Measurements from ENCODE around the gene NUP50. TPM values are rescaled to one million over a fixed set of nuclear protein-coding genes. Genes with fewer than 3 reads are reported as not detected.

Gene NUP50
- total RNA-seq, 1 experiment from 2014 or later, result 134 TPM

DNA sequence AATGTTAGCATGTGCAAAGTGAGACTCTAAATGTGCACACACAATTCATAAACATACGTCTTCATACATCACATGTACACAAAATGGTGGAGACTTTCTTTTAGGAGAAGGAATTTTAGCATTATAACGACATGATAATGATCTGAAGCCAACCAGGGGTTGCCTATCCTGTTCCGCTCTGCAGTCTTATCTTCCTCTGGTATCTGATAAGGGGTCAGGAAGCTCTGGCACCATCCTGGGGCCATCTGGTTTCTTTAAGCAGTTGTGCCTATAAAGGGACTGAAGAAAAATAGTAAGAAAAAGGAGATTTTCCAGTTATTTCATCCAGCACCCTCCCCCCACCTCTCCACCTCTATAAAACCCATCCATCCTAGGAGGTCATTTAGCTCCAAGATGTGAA lies 5.8 kb upstream of the NUP50 start:
- DNase-seq, result no peak
- Mint-ChIP-seq H3K36me3 (ENCODE audit: insufficient read depth in 1 of 3, low read depth in 3 of 3) (peaks cover 10 to 20% (median 19%) of the 10 kb centered on the region in 3 experiments; a peak in 5 of 7 replicates), H3K9me3 (no peaks in the 10 kb centered on the region), H3K4me3 (no peak overlapping the region), H3K27me3 (ENCODE audit: low read depth) (no peaks in the 10 kb centered on the region), H3K4me1 (peaks cover 18 to 25% of the 10 kb centered on the region in 2 experiments), H3K27ac (no peak overlapping the region)
- H3K4ac ChIP-seq (ENCODE audit: low read depth, low read length), result no peak overlapping the region
- no peaks in the 10 kb centered on the region for H3K27me3 ChIP-seq (ENCODE audit: insufficient read depth, low read length)
- H3K9me3 ChIP-seq (ENCODE audit: control insufficient read depth, low read depth, low read length), result no peaks in the 10 kb centered on the region
- WGBS (ENCODE audit: extremely low coverage, insufficient read length, low lambda C conversion rate), result no CpG with 5 or more reads among the region's 3 CpGs
- no peak overlapping the region for H3K27ac ChIP-seq (ENCODE audit: insufficient read length, low read depth, low read length)
- H3K14ac ChIP-seq (ENCODE audit: insufficient read depth, low read length), result no peak overlapping the region
- no peaks in the 10 kb centered on the region for H4K20me1 ChIP-seq (ENCODE audit: control insufficient read depth, insufficient read depth, insufficient read length)
- H4K91ac ChIP-seq (ENCODE audit: insufficient read length, low read depth, low read length), result no peak overlapping the region
- peaks cover 7% of the 10 kb centered on the region; the same call in 1 of the 2 replicates for H3K79me2 ChIP-seq (ENCODE audit: insufficient read depth, low read length)
- H3K56ac ChIP-seq (ENCODE audit: insufficient read length, low read depth, low read length), result no peak overlapping the region
- H3K18ac ChIP-seq (ENCODE audit: insufficient read length, low read depth, low read length), result no peak overlapping the region
- no peak overlapping the region for H2BK12ac ChIP-seq (ENCODE audit: insufficient read length, low read depth, low read length)
- H3T11ph ChIP-seq (ENCODE audit: low read length), result no peak overlapping the region
- H4K5ac ChIP-seq (ENCODE audit: insufficient read length, low read depth, low read length), result no peak overlapping the region
- H2AK5ac ChIP-seq (ENCODE audit: insufficient read length, low read length), result no peak overlapping the region
- TF ChIP-seq, protein P1, sequence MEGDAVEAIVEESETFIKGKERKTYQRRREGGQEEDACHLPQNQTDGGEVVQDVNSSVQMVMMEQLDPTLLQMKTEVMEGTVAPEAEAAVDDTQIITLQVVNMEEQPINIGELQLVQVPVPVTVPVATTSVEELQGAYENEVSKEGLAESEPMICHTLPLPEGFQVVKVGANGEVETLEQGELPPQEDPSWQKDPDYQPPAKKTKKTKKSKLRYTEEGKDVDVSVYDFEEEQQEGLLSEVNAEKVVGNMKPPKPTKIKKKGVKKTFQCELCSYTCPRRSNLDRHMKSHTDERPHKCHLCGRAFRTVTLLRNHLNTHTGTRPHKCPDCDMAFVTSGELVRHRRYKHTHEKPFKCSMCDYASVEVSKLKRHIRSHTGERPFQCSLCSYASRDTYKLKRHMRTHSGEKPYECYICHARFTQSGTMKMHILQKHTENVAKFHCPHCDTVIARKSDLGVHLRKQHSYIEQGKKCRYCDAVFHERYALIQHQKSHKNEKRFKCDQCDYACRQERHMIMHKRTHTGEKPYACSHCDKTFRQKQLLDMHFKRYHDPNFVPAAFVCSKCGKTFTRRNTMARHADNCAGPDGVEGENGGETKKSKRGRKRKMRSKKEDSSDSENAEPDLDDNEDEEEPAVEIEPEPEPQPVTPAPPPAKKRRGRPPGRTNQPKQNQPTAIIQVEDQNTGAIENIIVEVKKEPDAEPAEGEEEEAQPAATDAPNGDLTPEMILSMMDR (conservative IDR thresholded peaks at IDR 0.05), result no peak
- peaks cover 6% of the 10 kb centered on the region for H3K23me2 ChIP-seq (ENCODE audit: insufficient read length, low read depth, low read length, poor library complexity, severe bottlenecking)
- no peak overlapping the region for H2BK15ac ChIP-seq (ENCODE audit: low read depth, low read length)
- no peak overlapping the region for H3K9ac ChIP-seq (ENCODE audit: extremely low read depth, insufficient read length, low read length)
- H3K23ac ChIP-seq (ENCODE audit: insufficient read length, low read depth, low read length), result no peak overlapping the region
- H2BK20ac ChIP-seq (ENCODE audit: low read depth, low read length, poor library complexity, severe bottlenecking), result no peak overlapping the region
- H2BK5ac ChIP-seq (ENCODE audit: insufficient read length, low read length), result no peak overlapping the region
- no peak overlapping the region for H2BK120ac ChIP-seq (ENCODE audit: low read depth, low read length, poor library complexity, severe bottlenecking)
- H3K79me1 ChIP-seq (ENCODE audit: insufficient read depth, low read depth, low read length, poor library complexity, severe bottlenecking), result peaks cover 6% of the 10 kb centered on the region
- no peak overlapping the region for H2AFZ ChIP-seq (ENCODE audit: low read length)
- no peak overlapping the region for H4K8ac ChIP-seq (replicated peaks; ENCODE audit: insufficient read length, low read depth, low read length)
- no peak overlapping the region for H3K4me2 ChIP-seq (ENCODE audit: insufficient read depth, insufficient read length, low read length)
- no peaks in the 10 kb centered on the region; the same call in 1 of the 2 replicates for H3K4me1 ChIP-seq (ENCODE audit: insufficient read depth, low read length)
